Lung (tissue), 12 donors: ENCODE data around the gene CNKSR3. TPM values are rescaled to one million over a fixed set of nuclear protein-coding genes. Genes with fewer than 3 reads are reported as not detected.

ENCODE experiments used
- ATAC-seq: fragments of 200-7000 bp; cut with Tn5 transposase; one replicate; pipeline ENCODE4 v1.9.1; 2020; ENCODE audit warnings: moderate number of reproducible peaks; ENCODE audit not compliant: insufficient read depth, low FRiP score
- DNase-seq, 3 donors: peaks; one replicate each; pipeline ENCODE4 v3.0.0-alpha.2; 2013 to 2017
- H3K27ac ChIP-seq, 2 donors: one replicate each; pipeline ENCODE4 v1.5.1; 2013; ENCODE audit warnings: mild to moderate bottlenecking in 2 of 2, moderate library complexity in 2 of 2, control low read depth in 1 of 2, inconsistent platforms in 1 of 2, low read depth in 1 of 2, low read length in 1 of 2
- H3K27me3 ChIP-seq, 3 donors: one replicate each; pipeline ENCODE4 v1.5.1; 2013; ENCODE audit warnings: low read length in 2 of 3; ENCODE audit not compliant: control insufficient read depth in 3 of 3, insufficient read depth in 3 of 3
- H3K36me3 ChIP-seq, 4 donors: one replicate each; pipeline ENCODE4 v1.5.1; 2013; ENCODE audit warnings: low read length in 4 of 4, mild to moderate bottlenecking in 1 of 4, moderate library complexity in 1 of 4; ENCODE audit not compliant: control insufficient read depth in 4 of 4, insufficient read depth in 4 of 4
- H3K4me1 ChIP-seq, 5 donors: one replicate each; pipeline ENCODE4 v1.5.1; 2013; ENCODE audit warnings: low read length in 5 of 5, mild to moderate bottlenecking in 2 of 5, moderate library complexity in 1 of 5; ENCODE audit not compliant: control insufficient read depth in 5 of 5, insufficient read depth in 5 of 5
- H3K4me3 ChIP-seq: one replicate; pipeline ENCODE4 v1.5.1; 2013; ENCODE audit warnings: mild to moderate bottlenecking, control low read depth, moderate library complexity
- H3K9ac ChIP-seq, 2 donors: one replicate each; pipeline ENCODE4 v1.5.1; 2013; ENCODE audit warnings: low read length in 2 of 2, control low read depth in 1 of 2; ENCODE audit not compliant: insufficient read depth in 1 of 2
- H3K9me3 ChIP-seq, 4 donors: one replicate each; pipeline ENCODE4 v1.5.1; 2013; ENCODE audit warnings: low read length in 3 of 4, mild to moderate bottlenecking in 1 of 4, moderate library complexity in 1 of 4; ENCODE audit not compliant: control insufficient read depth in 4 of 4, insufficient read depth in 3 of 4
- WGBS, 2 donors: extraction: QIAGEN DNeasy Blood & Tissue Kit; methylation state at CpG; one replicate each; pipeline ENCODE4 v1.1.7; 2013; 5-methylcytosine and 5-hydroxymethylcytosine counted together
- polyA plus RNA-seq, 2 donors: library from polyadenylated mRNA; stranded (reverse); fragments of 200-250 nt; gene quantifications; one replicate each; pipeline ENCODE4 v1.2.1, GENCODE V29; 2013
- total RNA-seq, 2 donors: library from RNA; depleted of rRNA in 1 of 2; stranded (reverse); fragments of >200 nt in 1 of 2; gene quantifications; one replicate each; pipeline ENCODE4 v1.2.1, GENCODE V29; 2014 to 2021
- TF ChIP-seq, protein P1 (sequence below): IDR thresholded peaks from 2 replicates; pipeline ENCODE4 v1.5.1; 2012; ENCODE audit warnings: mild to moderate bottlenecking; ENCODE audit errors: control extremely low read depth, extremely low read depth
- donor health status: control.
- donor health status: control.
- donor health status: Bipolar disorder and iron deficiency.
- donor health status: healthy.
- donor health status: DM: yes; HTN: yes; CAD: no.

Gene CNKSR3
- total and polyA plus RNA-seq, 4 donors = 3.5 to 23.9 (median 13.7) TPM

DNA sequence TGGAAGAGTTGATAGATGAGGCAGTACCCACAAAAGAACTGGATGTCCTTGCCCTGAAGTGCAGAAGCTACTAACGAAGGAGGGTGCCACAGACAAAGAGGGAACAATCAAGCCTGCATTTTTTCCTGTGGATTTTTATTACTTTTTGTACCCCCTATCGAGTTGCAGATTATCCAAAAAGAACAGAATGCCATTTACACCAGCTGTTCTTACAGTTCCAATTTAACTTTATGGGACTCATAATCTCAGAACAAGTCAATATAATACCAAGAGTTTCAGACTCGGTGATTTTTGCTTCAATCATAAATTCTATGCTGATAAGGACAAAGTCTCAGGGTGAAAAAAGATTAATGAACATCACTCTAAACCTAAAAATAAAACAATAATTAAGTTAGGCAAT, 4.0 kb upstream of the CNKSR3 start:
- Histone ChIP-seq H3K9ac (no peak overlapping the region), H3K27me3 (no peaks in the 10 kb centered on the region), H3K9me3 (no peaks in the 10 kb centered on the region), H3K4me1 (peaks cover 0 to 24% (median 8%) of the 10 kb centered on the region in 5 donors), H3K27ac (no peak overlapping the region), H3K36me3 (no peaks in the 10 kb centered on the region), H3K4me3 (no peak overlapping the region)
- 94 to 95% methylated on average over 3 of the region's 3 CpGs for WGBS, 2 donors
- no peak for ATAC-seq
- TF ChIP-seq, protein P1, sequence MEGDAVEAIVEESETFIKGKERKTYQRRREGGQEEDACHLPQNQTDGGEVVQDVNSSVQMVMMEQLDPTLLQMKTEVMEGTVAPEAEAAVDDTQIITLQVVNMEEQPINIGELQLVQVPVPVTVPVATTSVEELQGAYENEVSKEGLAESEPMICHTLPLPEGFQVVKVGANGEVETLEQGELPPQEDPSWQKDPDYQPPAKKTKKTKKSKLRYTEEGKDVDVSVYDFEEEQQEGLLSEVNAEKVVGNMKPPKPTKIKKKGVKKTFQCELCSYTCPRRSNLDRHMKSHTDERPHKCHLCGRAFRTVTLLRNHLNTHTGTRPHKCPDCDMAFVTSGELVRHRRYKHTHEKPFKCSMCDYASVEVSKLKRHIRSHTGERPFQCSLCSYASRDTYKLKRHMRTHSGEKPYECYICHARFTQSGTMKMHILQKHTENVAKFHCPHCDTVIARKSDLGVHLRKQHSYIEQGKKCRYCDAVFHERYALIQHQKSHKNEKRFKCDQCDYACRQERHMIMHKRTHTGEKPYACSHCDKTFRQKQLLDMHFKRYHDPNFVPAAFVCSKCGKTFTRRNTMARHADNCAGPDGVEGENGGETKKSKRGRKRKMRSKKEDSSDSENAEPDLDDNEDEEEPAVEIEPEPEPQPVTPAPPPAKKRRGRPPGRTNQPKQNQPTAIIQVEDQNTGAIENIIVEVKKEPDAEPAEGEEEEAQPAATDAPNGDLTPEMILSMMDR = no peak
- no peak for DNase-seq

DNA sequence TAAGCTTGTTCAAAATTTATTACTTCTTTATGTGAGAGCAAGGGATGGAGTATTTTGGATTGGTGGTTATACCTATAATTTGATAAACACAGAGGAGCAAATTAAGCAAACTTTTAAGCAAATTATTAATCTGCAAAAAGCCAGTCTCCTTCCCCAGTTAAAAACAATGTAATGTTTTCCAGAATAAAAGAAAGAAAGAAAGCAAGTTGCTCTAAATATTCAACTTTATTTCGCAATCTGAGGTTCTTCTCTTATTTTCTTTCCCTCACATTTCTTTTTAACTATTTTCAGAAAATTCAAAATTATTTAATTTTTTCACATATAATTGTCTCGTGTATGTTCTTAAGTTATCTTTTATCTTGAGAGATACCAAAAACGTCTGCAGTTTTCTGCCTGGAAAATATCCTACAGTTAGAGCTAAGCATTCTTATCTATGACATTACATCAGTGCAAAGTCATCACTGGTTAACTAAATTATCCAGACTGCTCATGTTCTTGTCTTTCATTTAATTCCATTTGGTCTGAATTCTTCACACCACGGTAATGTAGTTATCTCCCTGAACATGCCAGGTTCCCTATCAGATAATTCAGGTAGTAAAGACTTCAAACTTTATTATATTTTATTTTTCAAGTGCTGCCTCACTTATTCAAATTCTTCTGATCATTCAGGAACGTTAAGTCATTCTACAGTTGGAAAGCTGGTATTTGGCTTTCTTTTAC, 3.3 kb upstream of the CNKSR3 start:
- ATAC-seq (no peak), DNase-seq (no peak)
- no peak overlapping the region for H3K4me3 ChIP-seq
- H3K9me3 ChIP-seq = no peaks in the 10 kb centered on the region
- no peaks in the 10 kb centered on the region for H3K36me3 ChIP-seq
- H3K27me3 ChIP-seq = no peaks in the 10 kb centered on the region
- no peak overlapping the region for H3K27ac ChIP-seq
- 70 to 75% methylated on average over 5 of the region's 5 CpGs for WGBS, 2 donors
- H3K4me1 ChIP-seq = peaks cover 0 to 27% (median 8%) of the 10 kb centered on the region in 5 donors
- no peak overlapping the region for H3K9ac ChIP-seq
- TF ChIP-seq, protein P1 = no peak

DNA sequence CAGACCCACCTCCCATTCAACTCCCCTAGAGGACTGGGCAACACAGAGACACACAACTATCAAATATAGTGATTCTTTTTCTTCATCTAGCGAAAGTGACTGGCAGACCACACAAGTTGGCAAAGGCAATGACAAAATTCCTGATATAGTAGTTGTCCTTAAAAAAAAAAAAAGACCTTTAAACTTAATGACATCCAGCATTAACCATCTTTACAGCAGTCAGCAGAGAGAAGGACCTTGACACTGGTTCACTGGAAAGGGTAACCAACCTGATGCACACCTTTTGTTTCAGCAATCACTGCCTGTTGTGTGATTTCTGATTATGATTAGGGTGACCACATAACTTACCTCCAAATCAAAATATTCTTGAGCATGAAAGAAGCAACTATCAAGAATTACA, 1.7 kb upstream of the CNKSR3 start:
- Histone ChIP-seq H3K9ac (peak overlapping the region in 1 of 2 donors; percentile 40), H3K36me3 (no peaks in the 10 kb centered on the region), H3K27ac (peak overlapping the region in 1 of 2 donors; percentile 47), H3K9me3 (no peaks in the 10 kb centered on the region), H3K27me3 (no peaks in the 10 kb centered on the region), H3K4me1 (peaks cover 2 to 42% (median 18%) of the 10 kb centered on the region in 5 donors), H3K4me3 (no peak overlapping the region)
- ATAC-seq (no peak), DNase-seq (no peak)
- WGBS, 2 donors = 83 to 87% methylated on average over 1 of the region's 1 CpG
- TF ChIP-seq, protein P1 = no peak
